Measurements from ENCODE around the gene EIF2S3. TPM values are rescaled to one million over a fixed set of nuclear protein-coding genes. Genes with fewer than 3 reads are reported as not detected.

The EIF2S3 gene
- total and polyA plus RNA-seq, 2 of the 4 experiments (the other 2 are of a cell fraction), result 97.9 to 416 TPM

DNA sequence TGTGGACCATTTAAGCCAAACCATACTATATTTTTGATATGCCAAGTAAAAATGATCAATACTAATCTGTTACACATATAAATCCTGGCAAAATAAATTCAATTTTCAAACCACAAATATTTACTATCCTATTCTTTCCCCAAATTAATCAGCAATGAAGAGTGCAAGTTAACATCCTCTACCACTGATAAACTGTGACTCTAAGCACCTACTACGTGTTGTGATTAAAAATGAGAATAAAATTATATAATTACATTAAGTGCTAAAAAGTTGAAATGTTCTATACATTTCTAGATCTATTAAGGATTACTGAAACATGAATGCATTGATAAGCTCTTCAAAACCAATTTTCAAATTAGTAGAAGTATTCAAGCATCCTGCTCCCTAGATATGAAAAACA lies 31.2 kb upstream of the EIF2S3 start:
- Histone ChIP-seq H3K36me3 (ENCODE audit: control insufficient read depth, insufficient read depth, low read length) (no peaks in the 10 kb centered on the region), H3K4me2 (ENCODE audit: low read depth, low read length) (peak overlapping the region; percentile 80), H4K5ac (ENCODE audit: low read depth, low read length) (no peak overlapping the region), H3K9me3 (ENCODE audit: control insufficient read depth, insufficient read depth, low read length) (no peaks in the 10 kb centered on the region), H3K14ac (replicated peaks; ENCODE audit: low read depth, low read length) (no peak overlapping the region), H3K4ac (ENCODE audit: low read depth, low read length) (no peak overlapping the region), H3K27ac (ENCODE audit: insufficient read depth, low read length) (no peak overlapping the region; the same call in 1 of the 2 replicates), H2BK120ac (ENCODE audit: low read depth, low read length) (no peak overlapping the region), H2BK15ac (ENCODE audit: low read depth, low read length) (no peak overlapping the region), H3K27me3 (ENCODE audit: control insufficient read depth, insufficient read depth, low read length) (no peaks in the 10 kb centered on the region; the same call in 1 of the 2 replicates), H3K79me1 (ENCODE audit: low read depth in 1 of 2, low read length in 2 of 2) (peaks cover 0 to 6% of the 10 kb centered on the region in 2 experiments; a peak in 2 of 4 replicates), H2AK5ac (ENCODE audit: low read depth, low read length) (no peak overlapping the region), H3K23ac (ENCODE audit: low read depth, low read length) (no peak overlapping the region), H3K56ac (ENCODE audit: extremely low read depth, insufficient read depth, low read length) (no peak overlapping the region), H4K91ac (ENCODE audit: insufficient read depth, low read depth, low read length) (no peak overlapping the region), H3K9ac (ENCODE audit: low read depth, low read length) (peak overlapping the region; percentile 91), H3K9me1 (ENCODE audit: insufficient read depth, low read length) (no peaks in the 10 kb centered on the region; the same call in 1 of the 2 replicates), H2AK9ac (replicated peaks; ENCODE audit: low read depth, low read length, poor library complexity) (no peak overlapping the region), H4K8ac (ENCODE audit: low read depth in 2 of 2, low read length in 2 of 2) (no peak overlapping the region), H4K20me1 (ENCODE audit: insufficient read depth, low read length) (no peaks in the 10 kb centered on the region), H2BK20ac (ENCODE audit: low read depth, low read length) (no peak overlapping the region), H3K4me3 (ENCODE audit: insufficient read depth, low read depth, low read length) (peak overlapping the region; percentile 99), H3K18ac (ENCODE audit: low read depth, low read length) (no peak overlapping the region), H2AFZ (replicated peaks; ENCODE audit: low read length, poor library complexity) (no peak overlapping the region), H3K4me1 (ENCODE audit: control insufficient read depth, insufficient read depth, low read length) (no peaks in the 10 kb centered on the region), H2BK5ac (ENCODE audit: low read depth, low read length, poor library complexity, severe bottlenecking) (no peak overlapping the region)
- ChIA-PET CTCF (interaction anchor here (0.5 to 0.6 kb wide), 2 partner anchors 73 to 90 kb away, joined by 3 read pairs; no protein-coding TSS in a partner anchor), POLR2A (ENCODE audit: unreplicated experiment) (no interaction called here)
- DNase-seq, result no peak
- no peak for ATAC-seq (ENCODE audit: low read depth)
- in situ Hi-C loops (cut with MboI; ENCODE audit: low sequenced_read_pairs) (no loop called here), intact Hi-C loops (cut with micrococcal nuclease) (no loop called here), dilution Hi-C loops (cut with HindIII; ENCODE audit: low sequenced_read_pairs, unreplicated experiment) (no loop called here)
- WGBS, 2 experiments (ENCODE audit: extremely low coverage in 2 of 2, insufficient read length in 1 of 2), result no CpG with 5 or more reads among the region's 1 CpG
- TF ChIP-seq, protein P1, sequence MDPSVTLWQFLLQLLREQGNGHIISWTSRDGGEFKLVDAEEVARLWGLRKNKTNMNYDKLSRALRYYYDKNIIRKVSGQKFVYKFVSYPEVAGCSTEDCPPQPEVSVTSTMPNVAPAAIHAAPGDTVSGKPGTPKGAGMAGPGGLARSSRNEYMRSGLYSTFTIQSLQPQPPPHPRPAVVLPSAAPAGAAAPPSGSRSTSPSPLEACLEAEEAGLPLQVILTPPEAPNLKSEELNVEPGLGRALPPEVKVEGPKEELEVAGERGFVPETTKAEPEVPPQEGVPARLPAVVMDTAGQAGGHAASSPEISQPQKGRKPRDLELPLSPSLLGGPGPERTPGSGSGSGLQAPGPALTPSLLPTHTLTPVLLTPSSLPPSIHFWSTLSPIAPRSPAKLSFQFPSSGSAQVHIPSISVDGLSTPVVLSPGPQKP (IDR thresholded peaks at IDR 0.05; ENCODE audit: borderline replicate concordance, low read depth, low read length), result no peak
- TF ChIP-seq CHD1 (IDR thresholded peaks at IDR 0.05; ENCODE audit: low read depth, low read length) (no peak), RFX5 (IDR thresholded peaks at IDR 0.05; ENCODE audit: low read depth, low read length) (no peak), MXI1 (IDR thresholded peaks at IDR 0.05; ENCODE audit: borderline replicate concordance, low read depth, low read length) (no peak), FOS (IDR thresholded peaks at IDR 0.05; ENCODE audit: low read depth, low read length) (no peak), CEBPB (IDR thresholded peaks at IDR 0.05; ENCODE audit: low read depth, low read length) (no peak), SMC3 (IDR thresholded peaks at IDR 0.05; ENCODE audit: low read depth, low read length) (no peak), BHLHE40 (IDR thresholded peaks at IDR 0.05; ENCODE audit: low read depth, low read length) (no peak), MAFK (IDR thresholded peaks at IDR 0.05; ENCODE audit: low read depth, low read length) (no peak), MAZ (IDR thresholded peaks at IDR 0.05; ENCODE audit: borderline replicate concordance, low read depth, low read length) (no peak), NFE2L2 (IDR thresholded peaks at IDR 0.05; ENCODE audit: low read depth, low read length) (no peak), POLR2A (IDR thresholded peaks at IDR 0.05; ENCODE audit: low read depth, low read length) (no peak), RAD21 (IDR thresholded peaks at IDR 0.05; ENCODE audit: low read length) (no peak), RCOR1 (IDR thresholded peaks at IDR 0.05; ENCODE audit: insufficient replicate concordance, low read length) (no peak)
- TF ChIP-seq, protein P2, sequence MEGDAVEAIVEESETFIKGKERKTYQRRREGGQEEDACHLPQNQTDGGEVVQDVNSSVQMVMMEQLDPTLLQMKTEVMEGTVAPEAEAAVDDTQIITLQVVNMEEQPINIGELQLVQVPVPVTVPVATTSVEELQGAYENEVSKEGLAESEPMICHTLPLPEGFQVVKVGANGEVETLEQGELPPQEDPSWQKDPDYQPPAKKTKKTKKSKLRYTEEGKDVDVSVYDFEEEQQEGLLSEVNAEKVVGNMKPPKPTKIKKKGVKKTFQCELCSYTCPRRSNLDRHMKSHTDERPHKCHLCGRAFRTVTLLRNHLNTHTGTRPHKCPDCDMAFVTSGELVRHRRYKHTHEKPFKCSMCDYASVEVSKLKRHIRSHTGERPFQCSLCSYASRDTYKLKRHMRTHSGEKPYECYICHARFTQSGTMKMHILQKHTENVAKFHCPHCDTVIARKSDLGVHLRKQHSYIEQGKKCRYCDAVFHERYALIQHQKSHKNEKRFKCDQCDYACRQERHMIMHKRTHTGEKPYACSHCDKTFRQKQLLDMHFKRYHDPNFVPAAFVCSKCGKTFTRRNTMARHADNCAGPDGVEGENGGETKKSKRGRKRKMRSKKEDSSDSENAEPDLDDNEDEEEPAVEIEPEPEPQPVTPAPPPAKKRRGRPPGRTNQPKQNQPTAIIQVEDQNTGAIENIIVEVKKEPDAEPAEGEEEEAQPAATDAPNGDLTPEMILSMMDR (conservative IDR thresholded peaks at IDR 0.05; ENCODE audit: low read depth, low read length), result no peak
- TF ChIP-seq, protein P3, sequence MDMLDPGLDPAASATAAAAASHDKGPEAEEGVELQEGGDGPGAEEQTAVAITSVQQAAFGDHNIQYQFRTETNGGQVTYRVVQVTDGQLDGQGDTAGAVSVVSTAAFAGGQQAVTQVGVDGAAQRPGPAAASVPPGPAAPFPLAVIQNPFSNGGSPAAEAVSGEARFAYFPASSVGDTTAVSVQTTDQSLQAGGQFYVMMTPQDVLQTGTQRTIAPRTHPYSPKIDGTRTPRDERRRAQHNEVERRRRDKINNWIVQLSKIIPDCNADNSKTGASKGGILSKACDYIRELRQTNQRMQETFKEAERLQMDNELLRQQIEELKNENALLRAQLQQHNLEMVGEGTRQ (IDR thresholded peaks at IDR 0.05; ENCODE audit: low read depth, low read length), result no peak
- BruUV-seq (replicated peaks), result no TSS peak
